ENCODE data around the gene UBA6. TPM values are rescaled to one million over a fixed set of nuclear protein-coding genes. Genes with fewer than 3 reads are reported as not detected.

Gene UBA6
- total RNA-seq, 1 experiment from 2014 or later, result 140 TPM

DNA sequence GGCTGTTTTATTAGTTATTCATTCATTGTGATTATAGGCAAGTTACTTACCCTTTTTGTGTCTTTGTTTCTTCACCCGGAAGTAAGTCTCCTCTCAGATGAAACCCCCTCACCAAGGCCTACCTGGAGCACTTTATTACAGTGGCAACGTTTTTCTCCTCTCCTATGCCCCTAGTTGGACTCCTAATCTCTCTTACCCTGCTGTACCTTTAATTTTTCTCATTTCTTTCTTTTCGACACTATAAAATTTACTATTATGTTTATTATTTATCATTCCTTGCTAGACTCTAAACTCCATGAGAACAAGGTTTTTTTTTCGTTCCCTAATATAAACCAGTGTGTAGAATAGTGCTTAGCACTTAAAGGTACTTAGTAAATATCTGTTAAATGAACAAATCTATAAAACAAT, 124.9 kb downstream of the UBA6 start:
- DNase-seq (ENCODE audit: low read depth), result no peak

DNA sequence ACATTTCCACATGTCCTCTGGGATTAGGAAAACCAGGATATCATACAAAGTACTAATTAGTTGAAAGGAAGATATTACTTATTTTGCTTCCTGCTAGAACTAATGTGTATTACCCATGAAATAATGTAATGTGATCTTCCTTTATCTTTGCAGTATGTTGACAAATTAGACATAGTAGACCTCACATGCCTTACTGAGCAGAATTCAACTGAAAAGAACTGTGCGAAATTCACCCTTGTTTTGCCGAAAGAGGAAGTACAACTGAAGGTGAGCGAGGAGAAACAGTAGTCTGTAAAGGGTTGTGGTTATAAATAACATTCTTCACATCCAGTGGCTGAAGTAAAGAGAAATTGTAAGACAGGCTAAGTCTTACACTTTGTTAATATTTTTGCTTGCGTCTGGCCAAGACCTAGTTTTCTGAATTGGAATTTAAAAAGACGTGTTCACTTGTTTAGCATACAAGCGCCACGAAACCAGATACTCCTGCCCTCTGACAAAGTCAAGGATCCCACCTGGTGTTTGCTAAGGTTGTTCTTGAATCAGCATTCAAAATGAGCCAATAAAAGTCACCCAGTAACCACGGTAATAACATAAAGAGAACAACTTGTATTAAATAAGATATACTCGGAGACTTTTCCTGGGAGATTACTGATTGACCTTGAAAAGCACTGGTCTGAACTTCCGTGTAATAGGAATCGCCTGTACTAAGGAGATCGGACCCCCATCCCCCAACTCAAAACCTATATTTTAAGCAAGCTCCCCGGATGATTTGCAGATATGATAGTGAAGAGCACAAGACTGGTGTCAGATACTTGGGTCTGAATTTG, 125.5 kb downstream of the UBA6 start:
- peak; percentile 0 for DNase-seq (ENCODE audit: low read depth)

DNA sequence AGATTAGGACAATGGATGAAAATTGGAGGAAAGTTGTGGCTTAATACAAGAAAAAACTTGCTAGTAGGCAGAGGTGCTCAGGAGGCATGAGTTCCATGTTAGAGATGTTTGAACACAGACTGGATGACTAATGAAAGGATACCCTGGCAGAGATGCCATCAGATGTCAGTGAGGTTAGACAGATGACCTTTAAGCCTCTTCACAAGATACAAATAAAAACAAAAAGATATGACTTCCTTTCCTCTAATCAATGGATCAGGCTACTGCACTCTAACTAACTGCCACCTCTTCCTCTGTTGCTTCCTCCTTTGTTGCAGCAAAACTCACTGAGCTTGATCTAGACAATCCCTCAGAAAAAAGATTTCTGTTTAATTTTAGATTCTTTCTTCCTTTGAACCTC, 127.8 kb downstream of the UBA6 start:
- DNase-seq (ENCODE audit: low read depth), result no peak

DNA sequence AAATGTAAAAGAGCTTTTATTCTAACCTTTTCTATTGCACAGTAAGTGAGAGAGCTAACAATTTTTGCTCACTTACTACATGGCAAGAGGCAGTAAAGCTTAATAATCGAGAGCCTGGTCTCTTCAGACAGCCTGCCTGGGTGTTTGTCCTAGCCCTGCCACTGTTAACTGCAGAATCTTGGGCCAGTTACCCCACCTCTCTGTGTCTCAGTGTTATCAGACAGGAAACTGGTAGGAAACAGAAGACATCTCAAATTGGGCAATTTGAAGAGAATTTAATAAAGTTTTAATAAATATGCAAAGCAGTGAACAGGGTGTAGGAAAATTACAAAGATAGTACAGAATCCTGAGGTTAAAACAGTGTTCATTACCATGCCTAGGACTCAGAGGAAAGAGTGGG, 129.0 kb downstream of the UBA6 start:
- no peak for DNase-seq (ENCODE audit: low read depth)

DNA sequence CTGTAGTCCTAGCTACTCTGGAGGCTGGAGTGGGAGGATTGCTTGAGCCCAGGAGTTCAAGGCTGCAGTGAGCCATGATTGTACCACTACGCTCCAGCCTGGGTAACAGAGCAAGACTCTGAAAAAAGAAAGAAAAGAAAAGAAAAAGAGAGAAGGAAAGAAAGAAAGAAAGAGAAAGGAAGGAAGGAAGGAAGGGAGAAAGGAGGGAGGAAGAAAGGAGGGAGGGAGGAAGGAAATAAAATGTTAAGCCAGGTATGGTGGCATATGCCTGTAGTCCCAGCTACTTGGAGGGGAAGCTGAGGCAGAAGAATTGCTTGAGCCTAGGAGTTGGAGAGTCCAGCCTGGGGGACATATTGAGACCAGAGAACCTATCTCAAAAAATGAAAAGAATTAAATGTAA, 130.4 kb downstream of the UBA6 start:
- DNase-seq (ENCODE audit: low read depth), result no peak

DNA sequence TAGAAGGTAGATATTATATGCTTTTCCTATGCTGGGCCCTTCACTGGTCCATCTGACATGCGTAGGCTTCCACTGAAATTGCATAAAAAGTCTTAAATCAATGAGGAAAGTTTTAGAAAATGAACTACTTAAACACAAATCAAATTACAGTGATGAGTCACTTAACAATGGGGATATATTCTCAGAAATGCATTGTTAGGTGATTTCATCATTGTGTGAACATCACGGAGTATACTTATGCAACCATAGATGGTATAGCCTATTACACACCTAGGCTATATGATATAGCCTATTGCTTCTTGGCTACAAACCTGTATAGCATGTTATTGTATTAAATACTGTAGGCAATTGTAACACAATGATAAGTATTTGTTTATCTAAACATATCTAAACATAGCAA, 132.1 kb downstream of the UBA6 start:
- no peak for DNase-seq (ENCODE audit: low read depth)

DNA sequence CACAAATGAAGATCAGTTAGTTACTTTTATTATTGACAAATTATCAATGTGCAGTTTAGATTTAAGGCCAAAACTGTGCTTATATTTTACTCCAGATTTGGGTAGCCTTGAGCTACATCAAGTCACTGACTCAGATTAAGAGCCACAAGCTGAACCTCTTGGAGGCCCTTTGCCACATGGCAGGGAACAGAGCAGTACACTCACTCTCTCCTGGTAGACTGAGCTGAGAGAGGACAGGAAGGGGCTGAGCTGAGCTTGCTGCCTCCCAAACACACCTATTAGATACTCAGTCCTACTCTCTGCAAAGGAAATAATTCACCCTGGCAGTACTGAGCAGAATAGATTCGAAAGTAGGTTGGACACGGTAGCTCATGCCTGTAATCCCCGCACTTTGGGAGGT, 134.6 kb downstream of the UBA6 start:
- DNase-seq (ENCODE audit: low read depth), result no peak

DNA sequence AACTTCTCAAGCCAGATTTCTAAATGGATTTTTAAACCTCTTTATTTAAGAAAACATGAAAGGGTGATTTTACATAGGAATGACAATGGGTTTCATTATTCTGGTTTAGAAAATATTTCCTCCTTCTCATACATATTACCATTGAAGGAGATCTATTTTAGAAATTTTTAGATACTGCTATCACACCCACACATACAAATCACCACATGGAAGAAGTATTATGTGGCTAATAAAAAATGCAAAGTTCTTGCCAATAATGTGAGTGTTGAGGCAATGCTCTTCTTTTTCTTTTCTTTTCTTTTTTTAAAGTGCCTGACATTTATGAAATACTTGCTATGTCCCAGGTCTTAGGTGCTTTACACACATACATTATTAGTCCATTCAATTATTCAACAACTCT, 135.7 kb downstream of the UBA6 start:
- DNase-seq (ENCODE audit: low read depth), result no peak

Other genes with a start within 250 kb of the UBA6 start
- gene CENPC, start 155.7 kb downstream of the UBA6 start, total RNA-seq (2014; rRNA removed; shearing (Covaris generic)), result 8.3 and 9.4 TPM in 2 replicates
- not detected in 2 replicates for gene STAP1, start 142.4 kb downstream of the UBA6 start, total RNA-seq (2014; rRNA removed; shearing (Covaris generic))
- gene GNRHR, start 53.2 kb upstream of the UBA6 start, total RNA-seq (2014; rRNA removed; shearing (Covaris generic)), result not detected in 2 replicates
- not detected in 2 replicates for gene TMPRSS11D, start 182.8 kb upstream of the UBA6 start, total RNA-seq (2014; rRNA removed; shearing (Covaris generic))